Calu3 (cell line): ENCODE measurements around the gene WASF2. TPM values are rescaled to one million over a fixed set of nuclear protein-coding genes. Genes with fewer than 3 reads are reported as not detected.

ENCODE experiments used
- BruUV-seq: library from RNA; stranded (reverse); fragments of 400-500 nt; replicated peaks from 2 replicates; lab custom pipeline; 2021; lab: Mats Ljungman, UMichigan
- CTCF ChIA-PET: fragments of 300-600 bp; sonication (Branson Sonifier 250); formaldehyde crosslinking; loops from one replicate; lab custom pipeline; 2022; ENCODE audit warnings: antibody characterized with exemption; lab: Charles Lee
- DNase-seq: peaks from one replicate; pipeline ENCODE4 v3.0.0; 2022
- H3K27ac Mint-ChIP-seq: one replicate; pipeline ENCODE4 v1.8.0; 2022; ENCODE audit warnings: mixed read lengths; ENCODE audit not compliant: unreplicated experiment
- H3K27me3 Mint-ChIP-seq: one replicate; pipeline ENCODE4 v1.8.0; 2022; ENCODE audit warnings: mixed read lengths; ENCODE audit not compliant: unreplicated experiment
- H3K36me3 Mint-ChIP-seq: one replicate; pipeline ENCODE4 v1.8.0; 2022; ENCODE audit warnings: mild to moderate bottlenecking, moderate library complexity, mixed read lengths; ENCODE audit not compliant: insufficient read depth, unreplicated experiment
- H3K4me1 Mint-ChIP-seq: one replicate; pipeline ENCODE4 v1.8.0; 2022; ENCODE audit warnings: mild to moderate bottlenecking, low read depth, mixed read lengths; ENCODE audit not compliant: unreplicated experiment
- H3K4me3 Mint-ChIP-seq: one replicate; pipeline ENCODE4 v1.8.0; 2022; ENCODE audit warnings: mild to moderate bottlenecking, low read depth, moderate library complexity, mixed read lengths; ENCODE audit not compliant: unreplicated experiment
- H3K9me3 Mint-ChIP-seq: one replicate; pipeline ENCODE4 v1.8.0; 2022; ENCODE audit warnings: low read depth, mixed read lengths; ENCODE audit not compliant: unreplicated experiment
- intact Hi-C: fragments of 100-400 bp; cut with micrococcal nuclease; formaldehyde crosslinking; loops from one replicate; pipeline ENCODE4 v1.10.0; 2022; ENCODE audit not compliant: unreplicated experiment
- total RNA-seq: library from RNA; stranded (reverse); gene quantifications from 2 replicates; pipeline ENCODE4 v1.2.3, GENCODE V29; 2022
- TF ChIP-seq, protein P1 (sequence below): fragments of 200-600 bp; IDR thresholded peaks from one replicate; pipeline ENCODE4 v1.8.0; 2022; ENCODE audit warnings: antibody characterized with exemption; ENCODE audit not compliant: unreplicated experiment

WASF2 gene
- total RNA-seq, 1 experiment from 2014 or later: 79.5 TPM

DNA sequence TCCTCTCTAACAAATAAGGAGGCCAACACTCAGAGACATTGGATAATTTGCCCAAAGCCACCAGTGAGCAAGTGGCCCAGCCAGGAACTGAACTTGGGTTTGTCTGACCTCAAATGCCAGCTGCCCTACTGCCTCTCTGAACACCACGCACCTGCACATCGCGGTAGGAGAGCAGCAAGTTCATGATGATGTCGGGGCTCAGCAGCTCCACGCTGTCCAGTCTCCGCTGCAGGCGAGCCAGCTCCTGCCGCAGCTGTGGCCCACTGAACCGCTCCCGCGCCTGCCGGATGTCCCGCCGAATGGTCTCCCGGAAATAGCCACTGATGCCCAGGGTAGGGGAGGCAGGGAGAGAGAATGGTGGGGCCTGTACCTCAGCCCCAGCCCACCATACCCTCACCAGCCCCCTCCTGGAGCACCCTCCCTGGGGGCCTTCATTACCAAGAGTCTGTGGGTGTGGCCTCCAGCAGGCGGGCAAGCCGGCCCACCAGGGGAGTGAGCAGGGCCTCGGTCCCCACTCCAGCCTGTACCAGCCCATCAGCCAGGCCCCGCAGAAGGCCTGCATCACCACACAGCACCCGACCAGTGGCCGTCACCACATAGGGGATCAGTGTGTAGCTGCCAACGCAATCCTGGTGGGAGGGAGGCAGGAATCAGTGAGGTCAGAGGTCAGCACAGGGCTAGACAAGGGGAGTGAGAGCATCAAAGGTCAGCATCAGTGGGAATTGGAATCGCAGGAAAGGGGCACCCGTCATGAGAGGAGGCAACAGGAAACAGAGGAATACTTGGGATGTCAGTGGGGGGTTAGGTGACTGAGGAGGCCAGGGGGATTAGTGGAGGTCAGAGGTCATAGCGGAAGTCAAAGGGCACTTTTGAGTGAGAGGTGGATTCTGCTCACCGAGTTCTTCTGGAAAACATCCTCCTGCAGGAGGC is 125.9 kb downstream of the WASF2 start:
- H3K4me3 Mint-ChIP-seq: peak overlapping the region; percentile 90
- H3K9me3 Mint-ChIP-seq: no peaks in the 10 kb centered on the region
- H3K27ac Mint-ChIP-seq: no peak overlapping the region
- BruUV-seq: no TSS peak
- H3K36me3 Mint-ChIP-seq: peaks cover 33% of the 10 kb centered on the region
- TF ChIP-seq, protein P1, sequence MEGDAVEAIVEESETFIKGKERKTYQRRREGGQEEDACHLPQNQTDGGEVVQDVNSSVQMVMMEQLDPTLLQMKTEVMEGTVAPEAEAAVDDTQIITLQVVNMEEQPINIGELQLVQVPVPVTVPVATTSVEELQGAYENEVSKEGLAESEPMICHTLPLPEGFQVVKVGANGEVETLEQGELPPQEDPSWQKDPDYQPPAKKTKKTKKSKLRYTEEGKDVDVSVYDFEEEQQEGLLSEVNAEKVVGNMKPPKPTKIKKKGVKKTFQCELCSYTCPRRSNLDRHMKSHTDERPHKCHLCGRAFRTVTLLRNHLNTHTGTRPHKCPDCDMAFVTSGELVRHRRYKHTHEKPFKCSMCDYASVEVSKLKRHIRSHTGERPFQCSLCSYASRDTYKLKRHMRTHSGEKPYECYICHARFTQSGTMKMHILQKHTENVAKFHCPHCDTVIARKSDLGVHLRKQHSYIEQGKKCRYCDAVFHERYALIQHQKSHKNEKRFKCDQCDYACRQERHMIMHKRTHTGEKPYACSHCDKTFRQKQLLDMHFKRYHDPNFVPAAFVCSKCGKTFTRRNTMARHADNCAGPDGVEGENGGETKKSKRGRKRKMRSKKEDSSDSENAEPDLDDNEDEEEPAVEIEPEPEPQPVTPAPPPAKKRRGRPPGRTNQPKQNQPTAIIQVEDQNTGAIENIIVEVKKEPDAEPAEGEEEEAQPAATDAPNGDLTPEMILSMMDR: no peak
- intact Hi-C loops: no loop called here
- no peak for DNase-seq
- CTCF ChIA-PET: no interaction called here
- peaks cover 7% of the 10 kb centered on the region for H3K4me1 Mint-ChIP-seq
- H3K27me3 Mint-ChIP-seq: no peaks in the 10 kb centered on the region

DNA sequence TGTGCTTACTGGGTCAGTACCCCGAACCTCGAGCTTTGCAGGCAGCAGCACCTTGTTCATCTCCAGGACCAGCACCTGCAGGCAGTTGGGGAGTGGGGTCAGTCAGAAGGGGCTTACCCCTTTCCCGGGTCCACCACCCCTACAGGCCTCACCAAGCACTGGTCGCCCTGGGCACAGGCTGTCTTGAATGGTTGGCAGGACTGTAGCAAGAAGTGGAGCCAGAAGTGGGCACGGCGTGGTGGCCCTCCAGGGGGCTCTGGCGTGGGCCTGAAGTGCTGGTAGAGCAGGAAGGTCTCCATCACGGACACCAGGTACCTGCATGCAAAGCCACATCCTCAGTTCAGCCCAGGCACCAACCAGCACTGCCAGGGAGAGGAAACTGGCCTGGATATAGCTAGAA is 128.4 kb downstream of the WASF2 start:
- TF ChIP-seq, protein P1: no peak
- H3K4me3 Mint-ChIP-seq: no peak overlapping the region
- H3K27me3 Mint-ChIP-seq: no peaks in the 10 kb centered on the region
- no peak overlapping the region for H3K27ac Mint-ChIP-seq
- H3K9me3 Mint-ChIP-seq: no peaks in the 10 kb centered on the region
- peaks cover 7% of the 10 kb centered on the region for H3K4me1 Mint-ChIP-seq
- no TSS peak for BruUV-seq
- CTCF ChIA-PET: no interaction called here
- intact Hi-C loops: no loop called here
- no peak for DNase-seq
- H3K36me3 Mint-ChIP-seq: peaks cover 29% of the 10 kb centered on the region

DNA sequence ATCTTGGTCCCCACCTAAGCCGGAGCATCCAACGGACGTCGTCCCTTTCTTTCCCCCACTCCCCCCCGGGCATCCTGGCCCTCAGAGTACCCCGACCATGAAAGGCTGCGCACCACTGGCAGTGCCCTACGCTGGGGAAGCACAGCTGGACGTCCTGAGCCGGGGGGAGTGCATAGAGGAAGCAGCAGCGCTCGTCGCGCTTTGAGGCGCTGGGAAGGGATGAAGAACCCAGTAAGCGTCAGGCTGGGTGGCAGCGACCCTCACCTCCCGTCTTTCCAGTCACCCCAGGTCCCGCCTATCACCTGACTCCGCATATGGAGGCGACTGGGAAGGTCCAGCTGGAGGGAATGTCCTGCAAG is 128.9 kb downstream of the WASF2 start:
- no peaks in the 10 kb centered on the region for H3K9me3 Mint-ChIP-seq
- peaks cover 7% of the 10 kb centered on the region for H3K4me1 Mint-ChIP-seq
- no peak overlapping the region for H3K27ac Mint-ChIP-seq
- H3K27me3 Mint-ChIP-seq: no peaks in the 10 kb centered on the region
- DNase-seq: no peak
- no TSS peak for BruUV-seq
- intact Hi-C loops: no loop called here
- H3K4me3 Mint-ChIP-seq: no peak overlapping the region
- TF ChIP-seq, protein P1: no peak
- CTCF ChIA-PET: no interaction called here
- H3K36me3 Mint-ChIP-seq: peaks cover 28% of the 10 kb centered on the region

DNA sequence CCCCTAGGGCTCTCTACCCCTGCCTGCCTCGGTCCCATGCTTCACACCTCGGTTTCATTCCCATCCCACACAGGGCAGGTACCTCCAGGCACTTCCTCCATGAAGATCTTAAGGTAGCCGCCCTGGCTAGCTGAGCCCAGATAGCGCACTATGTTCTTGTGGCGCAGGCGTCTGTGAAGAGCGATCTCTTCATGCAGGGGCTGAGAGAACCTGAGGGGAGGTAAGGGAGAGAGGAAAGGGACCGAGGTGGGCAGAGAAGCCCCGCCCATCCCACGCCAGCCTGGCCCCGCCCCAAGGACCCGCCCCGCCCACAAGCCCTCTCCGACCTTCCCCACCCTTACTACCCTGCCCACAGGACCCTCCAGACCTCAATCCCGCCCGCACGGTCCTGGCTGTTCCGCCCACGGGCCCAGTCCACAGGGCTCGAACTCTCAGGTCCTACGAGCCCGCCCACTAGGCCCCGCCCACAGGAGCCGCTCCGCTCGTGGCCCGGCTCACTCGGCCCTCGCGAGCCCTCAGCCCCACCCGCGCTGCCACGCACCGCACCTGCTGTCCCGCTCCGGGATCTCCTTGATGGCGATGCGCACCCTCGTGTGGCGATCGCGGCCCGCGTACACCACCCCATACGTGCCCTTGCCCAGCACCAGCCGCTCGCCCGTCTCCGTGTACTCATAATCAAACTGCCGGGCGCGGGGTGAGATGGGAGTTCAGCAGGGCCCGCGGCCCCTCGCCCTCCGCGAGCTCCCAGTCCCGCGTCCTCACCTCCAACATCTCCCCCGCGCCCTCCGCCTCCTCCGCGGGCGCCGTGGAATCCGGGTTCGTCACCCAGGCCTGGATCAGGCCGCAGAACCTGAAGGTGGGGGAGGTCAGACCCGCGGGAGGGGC is 129.6 kb downstream of the WASF2 start:
- no peak for DNase-seq
- peaks cover 7% of the 10 kb centered on the region for H3K4me1 Mint-ChIP-seq
- intact Hi-C loops: no loop called here
- no peaks in the 10 kb centered on the region for H3K9me3 Mint-ChIP-seq
- H3K27ac Mint-ChIP-seq: no peak overlapping the region
- no peaks in the 10 kb centered on the region for H3K27me3 Mint-ChIP-seq
- TF ChIP-seq, protein P1: no peak
- H3K4me3 Mint-ChIP-seq: no peak overlapping the region
- H3K36me3 Mint-ChIP-seq: peaks cover 22% of the 10 kb centered on the region
- no TSS peak for BruUV-seq
- CTCF ChIA-PET: no interaction called here
